Suppressor macrophage treated with lipopolysaccharide for 4 hours (primary cell): ENCODE results near the gene FBXW8.

Experiments
- DNase-seq: peaks from one replicate; pipeline ENCODE4 v3.0.0-alpha.2; 2020

Gene FBXW8

DNA sequence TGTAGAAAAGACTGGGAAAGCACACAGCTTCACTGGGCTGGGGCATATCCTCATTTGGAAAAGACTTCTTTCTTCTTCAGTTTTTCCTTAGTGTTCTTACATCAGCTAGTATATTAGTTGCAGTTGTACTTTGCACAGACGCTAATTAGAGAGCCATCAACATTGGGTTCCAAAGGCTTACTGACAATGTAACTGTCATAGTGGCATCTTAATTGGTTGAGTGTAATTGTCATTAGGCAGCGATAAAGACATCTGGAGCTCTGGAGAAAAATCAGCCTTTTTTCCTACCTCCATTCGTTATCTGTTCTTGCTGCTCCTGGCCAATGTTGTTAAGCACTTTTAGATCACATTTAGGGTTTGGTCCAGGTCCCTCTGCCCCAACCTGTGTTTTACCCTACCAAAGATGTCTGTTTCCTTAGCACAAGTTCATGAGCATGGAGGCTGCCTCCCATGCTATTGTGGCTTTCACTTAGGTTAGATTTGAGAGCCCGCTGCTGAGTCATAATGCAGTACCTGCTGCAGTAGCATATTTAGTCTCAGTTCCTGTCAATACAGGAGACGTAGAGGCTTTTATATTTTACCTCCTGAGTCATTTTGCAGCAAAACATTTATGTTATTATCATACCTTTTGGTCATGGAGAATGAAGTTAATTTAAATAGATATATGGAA, 49.2 kb downstream of the FBXW8 start:
- no peak for DNase-seq

DNA sequence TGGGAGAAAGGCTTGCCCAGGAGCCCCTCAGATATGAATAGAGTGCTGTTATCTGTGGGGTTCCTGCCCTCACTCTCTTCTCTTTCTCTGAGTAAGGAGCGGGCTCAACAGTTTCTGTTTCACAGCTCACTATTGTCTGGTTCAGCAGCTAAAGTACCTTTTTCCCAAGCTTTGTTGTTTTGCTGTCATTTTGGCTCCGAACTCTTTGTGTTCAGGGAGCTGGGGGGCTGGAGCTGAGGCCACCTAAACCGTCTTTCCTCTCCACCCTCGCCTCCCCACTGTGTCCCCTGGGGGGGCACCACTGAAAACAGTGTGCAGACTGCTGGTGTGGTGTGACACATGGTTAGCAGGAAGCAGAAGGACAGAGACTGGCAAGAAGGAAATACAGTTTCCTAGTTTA, 51.4 kb downstream of the FBXW8 start:
- no peak for DNase-seq

- no peak for DNase-seq
These were observed 52.1 kb downstream of the FBXW8 start for GRCh38 chr12:116962783-116963356.

- DNase-seq, result no peak
These were observed 53.6 kb downstream of the FBXW8 start for GRCh38 chr12:116964054-116965050.

GRCh38 chr12:116968986-116969385, 58.2 kb downstream of the FBXW8 start:
- no peak for DNase-seq

DNA sequence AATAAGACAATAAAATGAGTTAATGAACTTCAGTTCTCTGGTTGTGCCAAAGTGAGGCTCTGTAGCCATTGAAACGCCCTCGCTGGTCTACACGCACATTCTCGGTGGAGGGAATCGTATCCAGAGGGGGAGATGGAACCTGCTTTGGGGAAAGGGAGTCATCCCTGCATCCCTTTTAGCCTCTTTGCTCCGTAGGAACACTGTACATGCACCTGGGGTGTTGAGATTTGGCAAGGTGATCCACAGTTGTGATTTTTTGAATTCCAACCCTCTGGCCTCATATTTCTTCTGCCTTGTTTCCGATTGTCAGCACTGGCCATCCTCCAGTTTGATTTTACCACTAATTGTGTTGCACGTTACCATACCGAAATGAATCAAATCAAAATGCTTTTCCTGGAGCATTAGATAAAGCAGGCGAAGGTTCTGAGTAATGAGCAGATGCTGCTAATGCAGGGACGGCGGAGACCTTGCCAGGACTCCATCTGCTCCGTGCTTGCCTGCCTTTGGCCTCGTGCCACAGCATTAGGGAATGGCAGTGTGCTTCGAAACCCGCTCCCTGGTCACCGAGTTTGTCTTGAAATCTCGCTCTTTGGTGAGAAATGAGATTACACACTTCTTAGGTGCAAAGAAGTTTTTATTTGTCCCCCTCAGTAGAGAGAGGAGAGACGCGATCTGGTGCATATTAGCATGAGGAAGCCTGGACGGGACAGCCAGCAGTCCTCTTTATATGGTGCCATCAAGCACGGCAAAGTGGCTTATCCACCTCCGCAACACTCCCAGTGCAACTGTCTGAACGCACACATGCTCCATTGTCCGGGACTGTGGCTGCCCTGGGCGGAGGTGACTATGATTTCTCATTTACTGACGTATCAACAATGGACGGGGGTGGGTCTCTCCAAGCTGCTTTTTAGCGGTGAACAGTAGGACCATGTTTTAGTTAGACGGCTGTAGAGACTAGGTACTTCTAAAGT, 59.1 kb downstream of the FBXW8 start:
- DNase-seq, result no peak

DNA sequence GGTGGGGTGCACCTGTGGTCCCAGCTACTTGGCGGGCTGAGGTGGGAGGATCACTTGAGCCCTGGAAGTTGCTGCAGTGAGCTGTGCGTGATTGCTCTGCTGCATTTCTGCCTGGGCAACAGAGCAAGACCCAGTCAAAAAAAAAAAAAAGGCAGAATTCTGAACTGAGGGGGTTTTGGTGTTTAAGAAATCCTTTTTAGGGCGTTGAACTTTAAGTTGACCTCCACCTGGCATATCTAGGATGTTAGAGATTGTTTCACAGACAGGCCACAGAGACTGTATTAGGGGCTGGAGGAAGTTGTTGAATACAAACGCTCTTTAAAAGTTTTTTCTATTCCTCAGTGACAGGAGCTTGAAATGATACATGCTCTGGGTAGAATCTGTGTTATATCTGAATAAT, 60.5 kb downstream of the FBXW8 start:
- DNase-seq, result no peak

- no peak for DNase-seq
These were observed 65.1 kb downstream of the FBXW8 start for GRCh38 chr12:116975779-116976393.

DNA sequence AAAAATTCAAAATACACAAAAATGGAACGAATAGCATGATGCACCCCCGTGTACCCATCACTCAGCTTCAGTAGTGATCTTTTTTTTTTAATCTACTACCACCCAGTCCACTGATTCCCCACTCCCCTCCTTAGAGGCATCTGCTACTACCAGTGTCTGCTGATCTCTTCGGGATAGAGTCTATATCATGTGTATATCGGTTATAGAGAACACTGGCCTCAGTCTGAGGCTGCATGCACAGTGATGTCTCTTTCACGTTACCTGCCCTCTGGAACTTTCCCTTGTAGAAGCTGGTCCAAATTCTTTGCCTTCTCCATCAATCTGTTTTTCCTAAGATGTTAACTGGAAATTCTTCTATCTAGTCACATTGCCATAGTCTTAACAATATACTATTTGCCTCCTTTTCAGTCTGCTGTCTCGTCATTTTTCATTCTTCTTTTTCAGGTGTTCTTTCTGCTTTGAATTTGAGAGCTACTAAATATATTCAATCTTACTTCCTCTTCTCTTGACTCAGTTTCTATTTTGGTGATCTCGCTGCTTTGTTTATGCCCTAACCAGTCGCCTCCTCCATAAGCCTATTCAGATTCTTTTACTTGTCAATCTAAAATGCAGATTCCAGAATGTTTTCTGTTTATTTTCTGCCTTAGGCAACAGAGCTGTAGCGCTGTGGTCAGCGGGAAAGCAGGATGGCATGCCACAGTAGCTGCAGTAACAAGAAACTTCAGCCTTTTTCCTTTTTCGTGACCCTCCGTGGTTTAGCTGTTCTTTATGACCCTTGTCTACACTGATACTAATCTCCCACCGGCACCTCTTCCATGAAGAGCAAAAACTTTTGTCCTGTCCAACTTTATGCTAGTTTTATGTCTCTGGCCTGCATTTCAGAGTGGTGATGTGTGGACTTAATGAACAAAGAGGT, 67.0 kb downstream of the FBXW8 start:
- DNase-seq, result no peak

DNA sequence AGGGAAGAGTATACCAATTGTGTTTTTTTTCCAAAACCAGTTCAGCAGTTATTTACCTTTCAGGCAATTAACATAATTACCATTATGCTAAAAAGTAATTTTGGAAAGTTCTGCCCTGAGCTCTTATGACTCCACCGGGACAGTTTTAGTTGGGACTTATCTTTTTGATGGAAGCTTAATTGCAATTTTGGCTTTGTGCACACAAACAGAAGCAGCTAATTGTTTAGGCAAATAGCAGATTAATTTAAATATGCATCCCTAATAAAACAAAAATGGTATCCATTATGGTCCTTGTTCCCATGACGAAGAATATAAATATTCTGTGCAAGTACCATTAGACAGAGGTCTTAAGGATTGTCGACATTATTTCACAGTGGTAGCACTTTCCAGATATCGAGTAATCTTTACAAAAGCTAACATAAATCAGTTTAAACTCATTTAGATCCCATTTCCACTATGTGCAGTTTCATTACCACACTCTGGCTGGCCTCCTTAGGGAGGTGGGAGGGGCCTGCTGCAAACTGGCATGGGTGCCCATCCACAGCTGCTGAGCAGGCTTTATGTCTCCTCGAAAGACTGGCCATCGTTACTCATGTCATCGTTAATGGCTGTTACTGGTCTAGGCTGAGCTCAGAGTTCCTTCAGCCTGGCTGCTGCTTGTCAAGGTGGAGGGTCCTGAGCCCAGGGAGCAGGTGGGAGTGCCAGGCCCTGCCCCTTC, 68.2 kb downstream of the FBXW8 start:
- no peak for DNase-seq

DNA sequence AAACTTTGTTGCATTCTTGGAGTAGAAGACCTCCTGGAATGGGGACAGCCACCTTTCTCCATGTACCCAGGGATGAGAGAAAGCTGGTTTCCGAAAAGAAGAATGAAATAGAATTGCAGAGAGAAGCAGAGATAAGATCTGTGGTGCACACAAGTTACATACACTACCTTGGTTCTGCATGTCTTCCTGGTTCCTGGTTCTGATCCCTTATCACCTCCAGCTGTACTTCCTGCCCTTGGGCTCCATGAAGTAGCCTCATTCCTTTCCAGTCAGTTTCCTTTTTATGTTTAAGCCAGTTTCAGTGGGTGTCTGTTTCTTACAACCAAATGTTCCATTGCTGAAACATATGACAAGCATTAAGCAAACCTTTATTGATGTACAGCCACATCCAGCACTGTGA, 69.3 kb downstream of the FBXW8 start:
- DNase-seq, result no peak

GRCh38 chr12:116982791-116983411, 72.2 kb downstream of the FBXW8 start:
- DNase-seq, result no peak

GRCh38 chr12:116984098-116984497, 73.3 kb downstream of the FBXW8 start:
- DNase-seq, result no peak

GRCh38 chr12:116990329-116990728, 79.6 kb downstream of the FBXW8 start:
- no peak for DNase-seq

GRCh38 chr12:116990971-116991966, 80.5 kb downstream of the FBXW8 start:
- no peak for DNase-seq

DNA sequence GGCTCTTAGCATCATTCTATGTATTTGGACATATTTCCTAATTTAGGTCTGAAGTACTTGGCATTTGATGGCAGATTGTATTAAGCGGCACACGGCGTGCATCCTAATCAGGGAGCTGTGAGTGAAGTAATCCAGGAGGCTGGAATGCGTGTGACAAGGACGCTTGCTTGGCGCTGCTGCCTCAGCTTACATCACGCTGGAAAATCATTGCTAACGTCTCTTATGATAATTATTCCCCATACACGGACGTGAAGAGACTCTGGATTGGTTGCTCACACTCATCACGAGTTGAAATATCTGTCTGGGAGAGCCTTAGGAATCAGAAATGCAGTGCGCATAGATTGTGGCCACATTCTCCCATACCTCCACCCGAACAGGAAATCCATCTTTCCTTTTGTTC, 85.3 kb downstream of the FBXW8 start:
- DNase-seq, result no peak

DNA sequence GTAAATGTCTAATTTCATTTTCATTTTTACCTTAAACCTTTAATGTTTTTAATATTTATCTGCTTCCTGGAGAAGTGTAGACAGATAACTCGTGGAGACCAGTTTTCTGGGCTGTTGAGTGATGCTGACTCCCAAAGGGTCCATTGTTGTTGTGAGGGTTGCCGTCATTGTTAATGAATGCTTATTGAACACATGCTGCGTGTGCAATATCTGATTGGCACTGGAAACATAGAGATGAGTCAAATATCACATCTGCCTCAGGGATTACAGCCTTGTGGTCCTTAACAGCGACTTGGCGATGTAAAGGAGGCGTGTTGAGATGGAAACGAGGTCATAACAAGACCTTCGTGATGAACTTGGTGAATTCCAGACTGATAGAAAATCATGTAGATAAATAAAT, 85.9 kb downstream of the FBXW8 start:
- no peak for DNase-seq

GRCh38 chr12:116999066-116999465, 88.3 kb downstream of the FBXW8 start:
- no peak for DNase-seq

DNA sequence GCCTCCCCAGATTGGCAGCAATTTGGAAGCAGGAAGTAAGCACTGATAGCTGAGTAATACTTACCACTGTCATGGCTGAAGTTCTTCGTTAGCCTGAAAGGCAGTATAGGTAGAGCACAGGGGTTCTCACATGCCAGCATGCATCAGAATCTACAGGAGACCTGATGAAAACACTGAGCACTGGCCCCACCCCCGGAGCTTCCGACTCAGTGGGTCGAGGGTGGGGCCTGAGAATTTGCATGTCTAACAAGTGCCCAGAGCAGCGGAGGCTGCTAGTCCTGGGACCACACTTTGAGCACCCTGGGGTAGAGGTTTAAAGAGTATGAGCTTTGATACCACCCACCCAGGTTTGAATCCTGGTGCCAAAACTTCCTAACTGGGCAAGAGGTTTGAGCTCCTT, 89.6 kb downstream of the FBXW8 start:
- DNase-seq, result no peak
